Glomerular visceral epithelial cell (primary cell): ENCODE data around the gene TMCO4.

Experiments
- DNase-seq: peaks from one replicate; pipeline ENCODE4 v3.0.0-alpha.2; 2016; ENCODE audit errors: extremely low spot score

TMCO4 gene

GRCh38 chr1:19685994-19686393 lies 113.7 kb downstream of the TMCO4 start:
- no peak for DNase-seq

DNA sequence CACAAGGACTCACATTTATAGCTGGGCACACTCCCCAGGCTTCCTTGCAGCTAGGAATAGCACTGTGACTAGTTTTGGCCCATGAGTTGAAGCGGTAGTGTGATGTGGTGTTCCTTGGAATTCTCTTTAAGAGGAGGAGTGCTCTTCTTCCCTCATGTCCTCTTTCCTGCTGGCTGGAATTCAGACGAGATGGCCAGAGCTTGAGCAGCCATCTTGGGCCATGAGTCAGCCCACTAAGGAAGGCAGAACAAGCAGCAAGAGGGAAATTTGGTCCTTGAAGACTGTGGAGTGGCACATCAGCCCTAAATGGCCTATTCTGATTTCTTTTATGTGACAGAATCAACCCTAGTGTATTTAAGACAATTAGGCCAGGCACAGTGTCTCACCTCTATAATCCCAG lies 115.0 kb downstream of the TMCO4 start:
- DNase-seq: no peak

GRCh38 chr1:19683351-19683750 lies 116.4 kb downstream of the TMCO4 start:
- DNase-seq: no peak

DNA sequence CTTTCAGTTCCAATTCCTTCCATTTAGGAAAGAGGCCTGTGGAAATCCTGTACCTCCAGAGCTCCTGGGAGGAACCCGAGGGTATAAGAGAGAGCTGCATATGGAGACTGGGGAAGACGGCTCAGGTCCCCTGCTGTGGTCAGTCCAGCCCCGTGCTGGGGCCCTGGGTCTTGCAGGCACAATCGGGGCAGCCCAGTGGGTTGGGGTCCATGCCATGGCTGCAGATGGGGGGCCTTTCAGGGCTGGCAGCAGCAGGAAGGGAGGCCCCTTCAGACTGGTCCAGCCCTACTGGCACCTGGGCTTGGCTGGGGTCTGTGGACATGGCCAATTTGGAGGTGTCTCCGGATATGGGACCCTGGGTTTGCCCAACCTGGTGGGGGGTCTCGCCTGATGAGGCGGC lies 116.8 kb downstream of the TMCO4 start:
- DNase-seq: no peak

- DNase-seq: peak; percentile 63
Observed at GRCh38 chr1:19682257-19682656, 117.5 kb downstream of the TMCO4 start.

DNA sequence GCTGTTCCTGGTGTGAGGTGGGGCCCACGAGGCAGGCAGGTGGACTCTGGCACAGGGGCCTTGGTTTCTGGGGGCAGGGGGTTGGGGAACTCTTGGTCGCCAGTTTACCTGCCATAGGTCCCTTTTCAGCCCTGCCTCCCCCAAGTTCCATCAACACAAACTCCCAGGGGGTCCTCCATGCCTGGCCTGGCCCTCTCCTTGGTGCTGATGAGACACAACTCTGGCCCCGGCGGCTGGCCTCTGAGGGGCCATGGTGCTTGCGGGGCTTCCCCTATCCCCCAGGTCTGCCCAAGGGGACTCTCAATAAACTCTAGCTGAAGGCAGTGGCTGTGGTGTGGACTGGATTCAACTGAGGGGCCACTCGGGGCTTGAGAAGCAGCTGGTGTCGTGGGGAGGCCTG lies 119.1 kb downstream of the TMCO4 start:
- no peak for DNase-seq

- no peak for DNase-seq
Observed at GRCh38 chr1:19679691-19680090, 120.0 kb downstream of the TMCO4 start.

- no peak for DNase-seq
Observed at GRCh38 chr1:19678931-19679453, 120.7 kb downstream of the TMCO4 start.

GRCh38 chr1:19678493-19678892 lies 121.2 kb downstream of the TMCO4 start:
- DNase-seq: no peak

DNA sequence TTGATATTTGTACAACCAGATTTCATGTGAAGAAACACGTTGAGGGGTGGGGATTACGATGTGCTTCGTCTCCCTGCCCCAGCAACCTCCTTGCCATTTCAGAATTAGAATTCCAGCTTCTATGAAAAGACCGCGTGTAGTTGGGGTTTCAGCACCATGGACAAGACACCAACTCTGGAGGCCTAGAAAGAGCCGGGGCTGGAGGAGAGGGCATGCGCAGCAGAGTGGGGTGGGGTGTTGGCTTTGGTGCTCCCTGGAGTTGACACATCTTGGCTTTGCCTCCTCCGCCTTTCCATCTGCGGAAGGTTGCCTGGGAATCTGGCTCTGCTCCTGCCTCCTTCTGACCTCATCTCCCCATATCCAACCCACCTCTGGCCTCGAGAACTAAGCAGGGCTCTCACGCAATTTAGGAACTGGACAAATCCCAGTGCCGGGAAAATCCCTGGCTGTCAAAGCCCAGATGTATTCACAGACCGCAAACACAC lies 123.2 kb downstream of the TMCO4 start:
- peak; percentile 26 for DNase-seq

GRCh38 chr1:19675797-19676196 lies 123.9 kb downstream of the TMCO4 start:
- DNase-seq: no peak

DNA sequence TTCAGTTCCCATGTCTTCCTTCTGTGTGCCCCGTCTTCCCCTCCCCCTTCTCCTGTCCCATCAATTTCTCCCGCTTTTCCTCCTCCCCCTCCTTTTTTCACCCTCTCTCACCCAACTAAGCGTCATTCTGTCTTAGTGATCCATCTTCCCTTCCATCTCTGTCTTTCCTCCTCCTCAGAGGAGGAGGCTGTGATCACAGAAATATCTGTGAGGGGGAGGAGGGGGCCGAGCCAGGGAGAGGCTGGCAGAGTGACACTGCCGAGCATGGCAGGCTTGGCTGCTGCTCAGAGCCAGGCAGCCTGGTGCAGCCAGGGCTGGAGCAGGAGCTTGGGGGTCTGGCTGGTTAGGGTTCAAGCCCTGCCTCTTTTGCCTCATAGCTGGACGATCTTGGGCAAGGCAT lies 127.5 kb downstream of the TMCO4 start:
- no peak for DNase-seq

DNA sequence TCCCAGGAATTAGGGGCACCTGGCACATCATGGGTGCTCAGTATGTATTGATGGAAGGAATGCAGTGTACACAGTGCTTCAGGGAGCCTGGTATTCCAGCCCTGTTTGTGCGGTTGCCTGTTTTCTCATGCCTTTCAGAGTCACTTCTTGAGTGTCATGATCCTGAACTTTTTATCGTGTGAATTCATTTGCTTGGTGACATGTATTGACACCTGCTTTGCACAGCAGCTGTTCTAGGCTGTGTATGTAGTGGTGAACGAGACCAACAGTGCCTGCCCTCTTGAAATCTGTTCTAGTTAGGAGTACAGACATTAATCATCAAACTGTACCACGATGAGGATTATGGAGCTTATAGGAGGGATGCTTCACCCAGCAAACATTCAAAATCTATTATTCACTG lies 128.9 kb downstream of the TMCO4 start:
- no peak for DNase-seq

DNA sequence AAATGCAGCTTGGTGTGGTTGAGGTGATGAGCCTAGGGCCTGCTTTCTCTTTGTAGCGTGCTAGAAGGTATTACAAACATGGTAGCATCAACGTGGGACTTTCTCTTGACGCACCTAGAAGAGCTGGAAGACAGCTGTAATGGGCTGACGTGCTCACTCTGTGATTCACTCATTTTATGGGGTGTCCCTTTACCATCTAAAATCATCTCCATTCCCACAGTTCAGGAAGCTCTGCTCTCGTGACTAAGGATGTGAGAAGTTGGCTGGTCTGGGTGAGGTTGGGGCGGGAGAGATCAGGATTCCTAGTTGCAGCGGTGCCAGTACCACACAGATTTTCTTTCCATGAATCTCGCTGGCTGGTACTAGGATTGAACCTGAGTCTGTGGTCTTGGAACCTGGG lies 130.8 kb downstream of the TMCO4 start:
- no peak for DNase-seq

- no peak for DNase-seq
Observed at GRCh38 chr1:19665496-19666465, 133.9 kb downstream of the TMCO4 start.

DNA sequence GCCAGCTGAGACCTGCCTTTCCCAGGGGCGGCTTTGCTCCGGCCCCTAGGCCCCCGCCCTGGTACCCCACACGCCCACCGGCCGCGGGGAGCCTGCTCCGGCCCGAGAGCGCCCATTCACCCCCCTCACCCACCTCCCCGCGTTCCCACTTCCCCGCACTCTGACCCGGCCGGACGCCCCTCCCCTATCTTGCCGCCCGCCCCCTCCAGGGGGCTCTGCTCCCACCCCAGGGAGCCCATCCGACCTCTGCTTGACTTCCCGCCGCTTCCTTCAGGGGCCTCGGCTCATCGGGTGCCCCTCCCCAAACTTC lies 134.6 kb downstream of the TMCO4 start:
- no peak for DNase-seq

DNA sequence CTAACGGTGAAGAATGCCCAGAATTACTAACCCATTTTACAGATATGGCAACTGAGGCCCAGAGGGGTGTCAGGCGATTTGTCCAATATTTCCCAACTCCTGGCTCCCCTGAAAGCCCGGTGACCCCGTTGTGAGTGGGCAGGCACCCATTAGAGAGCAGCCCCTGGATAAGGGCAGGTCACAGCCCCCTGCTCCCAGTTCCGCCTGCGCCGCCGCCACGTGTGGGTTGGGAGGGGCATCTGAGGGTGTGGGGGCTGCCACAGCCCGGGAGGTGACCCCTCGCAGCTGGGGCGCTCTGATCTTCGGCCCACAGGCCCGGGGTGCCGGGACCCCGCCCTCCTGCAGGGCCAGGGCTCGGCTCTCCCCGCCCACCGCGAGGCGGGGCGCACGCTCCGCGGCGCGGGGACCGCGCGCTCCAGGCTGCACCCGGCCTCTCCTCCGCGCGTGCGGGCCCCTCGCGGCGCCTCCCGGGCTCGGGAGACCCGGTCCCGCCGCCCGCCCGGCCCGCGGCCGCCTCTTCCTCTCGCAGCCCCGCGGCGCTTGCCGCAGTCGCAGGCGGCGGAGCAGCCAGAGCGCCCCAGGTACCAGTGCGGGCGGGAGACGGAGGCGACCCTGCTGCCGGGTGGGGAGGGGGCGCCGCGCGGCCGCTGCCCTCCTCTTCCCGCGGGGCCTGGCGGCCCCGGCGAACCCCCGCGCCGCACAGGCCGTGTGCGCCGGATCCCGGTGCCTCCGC lies 135.1 kb downstream of the TMCO4 start, which contains the start of gene HTR6:
Gene HTR6, plus strand, starts transcription at position 423 of the 733 bp plus-strand sequence. CDS start 879 bp downstream, outside the sequence.
- no peak for DNase-seq

GRCh38 chr1:19662313-19662712 lies 137.4 kb downstream of the TMCO4 start:
- no peak for DNase-seq

GRCh38 chr1:19661721-19662228 lies 137.9 kb downstream of the TMCO4 start:
- peak; percentile 52 for DNase-seq

- no peak for DNase-seq
Observed at GRCh38 chr1:19658186-19658585, 141.5 kb downstream of the TMCO4 start.

- no peak for DNase-seq
Observed at GRCh38 chr1:19657511-19657910, 142.2 kb downstream of the TMCO4 start.

DNA sequence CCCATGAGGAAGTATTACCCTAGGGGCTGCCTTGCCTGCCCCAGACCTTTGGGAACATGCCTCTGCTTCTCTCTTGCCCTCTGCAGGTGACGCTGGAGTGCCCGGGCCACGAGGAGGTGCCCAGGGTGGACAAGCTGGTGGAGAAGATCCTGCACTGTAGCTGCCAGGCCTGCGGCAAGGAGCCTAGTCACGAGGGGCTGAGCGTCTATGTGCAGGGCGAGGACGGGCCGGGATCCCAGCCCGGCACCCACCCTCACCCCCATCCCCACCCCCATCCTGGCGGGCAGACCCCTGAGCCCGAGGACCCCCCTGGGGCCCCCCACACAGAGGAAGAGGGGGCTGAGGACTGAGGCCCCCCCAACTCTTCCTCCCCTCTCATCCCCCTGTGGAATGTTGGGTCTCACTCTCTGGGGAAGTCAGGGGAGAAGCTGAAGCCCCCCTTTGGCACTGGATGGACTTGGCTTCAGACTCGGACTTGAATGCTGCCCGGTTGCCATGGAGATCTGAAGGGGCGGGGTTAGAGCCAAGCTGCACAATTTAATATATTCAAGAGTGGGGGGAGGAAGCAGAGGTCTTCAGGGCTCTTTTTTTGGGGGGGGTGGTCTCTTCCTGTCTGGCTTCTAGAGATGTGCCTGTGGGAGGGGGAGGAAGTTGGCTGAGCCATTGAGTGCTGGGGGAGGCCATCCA lies 142.8 kb downstream of the TMCO4 start:
- DNase-seq: no peak
